ENCODE measurements around the gene MPO. TPM values are rescaled to one million over a fixed set of nuclear protein-coding genes. Genes with fewer than 3 reads are reported as not detected.

The MPO gene
- total RNA-seq, 2 experiments from 2014 or later, result not detected

GRCh38 chr17:58318065-58318481, 37.3 kb upstream of the MPO start:
- no peak overlapping the region for H3K4me3 Mint-ChIP-seq

GRCh38 chr17:58317421-58318064, 36.8 kb upstream of the MPO start:
- no peaks in the 10 kb centered on the region for H3K9me3 Mint-ChIP-seq
- H3K27ac Mint-ChIP-seq, result peak overlapping the region; percentile 86
- H3K4me3 Mint-ChIP-seq, result peak overlapping the region; percentile 3
- peaks cover 17% of the 10 kb centered on the region for H3K4me1 Mint-ChIP-seq
- POLR2A ChIA-PET, result interaction anchor here (0.5 to 3.2 kb wide), 10 partner anchors 9 to 133 kb away, joined by 3 to 25 read pairs (median 6); partner anchors contain the start of genes RNF43, SUPT4H1 and TSPOAP1
- H3K27me3 Mint-ChIP-seq, result no peaks in the 10 kb centered on the region
- CTCF ChIA-PET, result interaction anchor here (0.6 to 5.5 kb wide), 47 partner anchors 9 to 766 kb away, joined by 3 to 40 read pairs (median 4); partner anchors contain the start of genes HSF5, MTMR4, RNF43 and SUPT4H1
- peak; percentile 77 for DNase-seq
- H3K36me3 Mint-ChIP-seq (ENCODE audit: low read depth), result peaks cover 18% of the 10 kb centered on the region

More at GRCh38 chr17:58318065-58318481, 37.3 kb upstream of the MPO start:
- Mint-ChIP-seq H3K36me3 (ENCODE audit: low read depth) (peaks cover 18% of the 10 kb centered on the region), H3K27me3 (no peaks in the 10 kb centered on the region), H3K4me1 (peaks cover 17% of the 10 kb centered on the region), H3K27ac (peak overlapping the region; percentile 86), H3K9me3 (no peaks in the 10 kb centered on the region)
- ChIA-PET POLR2A (interaction anchor here (0.9 to 3.2 kb wide), 9 partner anchors 9 to 121 kb away, joined by 3 to 25 read pairs (median 6); partner anchors contain the start of genes RNF43, SUPT4H1 and TSPOAP1), CTCF (interaction anchor here (0.6 to 5.5 kb wide), 40 partner anchors 9 to 765 kb away, joined by 3 to 40 read pairs (median 4); partner anchors contain the start of genes HSF5, MTMR4, RNF43 and SUPT4H1)
- DNase-seq, result peak; percentile 5

GRCh38 chr17:58316260-58316960, 35.7 kb upstream of the MPO start:
- Mint-ChIP-seq H3K36me3 (ENCODE audit: low read depth) (peaks cover 9% of the 10 kb centered on the region), H3K9me3 (no peaks in the 10 kb centered on the region), H3K4me3 (no peak overlapping the region), H3K27ac (no peak overlapping the region), H3K27me3 (no peaks in the 10 kb centered on the region), H3K4me1 (peaks cover 14% of the 10 kb centered on the region)
- POLR2A ChIA-PET, result interaction anchor here (1.4 to 3.2 kb wide), 6 partner anchors 10 to 101 kb away, joined by 5 to 25 read pairs (median 11); partner anchors contain the start of genes RNF43, SUPT4H1 and TSPOAP1
- no peak for DNase-seq
- CTCF ChIA-PET, result interaction anchor here (0.6 to 5.5 kb wide), 25 partner anchors 8 to 203 kb away, joined by 3 to 40 read pairs (median 5); partner anchors contain the start of genes RNF43, SUPT4H1 and TSPOAP1

GRCh38 chr17:58315750-58316149, 35.0 kb upstream of the MPO start:
- no peak for DNase-seq
- Mint-ChIP-seq H3K27ac (no peak overlapping the region), H3K36me3 (ENCODE audit: low read depth) (peaks cover 9% of the 10 kb centered on the region), H3K9me3 (no peaks in the 10 kb centered on the region), H3K27me3 (no peaks in the 10 kb centered on the region), H3K4me3 (no peak overlapping the region), H3K4me1 (peaks cover 14% of the 10 kb centered on the region)
- POLR2A ChIA-PET, result interaction anchor here (3.2 kb wide), 1 partner anchor 11 kb away, joined by 25 read pairs; the partner anchor contains the start of gene TSPOAP1
- CTCF ChIA-PET, result interaction anchor here (1.4 to 5.5 kb wide), 6 partner anchors 11 to 202 kb away, joined by 3 to 40 read pairs (median 30); partner anchors contain the start of genes RNF43 and TSPOAP1

- Mint-ChIP-seq H3K4me1 (peaks cover 14% of the 10 kb centered on the region), H3K4me3 (no peak overlapping the region), H3K27ac (no peak overlapping the region), H3K9me3 (no peaks in the 10 kb centered on the region), H3K36me3 (ENCODE audit: low read depth) (peaks cover 9% of the 10 kb centered on the region), H3K27me3 (no peaks in the 10 kb centered on the region)
- ChIA-PET POLR2A (interaction anchor here (3.2 kb wide), 1 partner anchor 12 kb away, joined by 25 read pairs; the partner anchor contains the start of gene TSPOAP1), CTCF (interaction anchor here (0.7 to 5.5 kb wide), 5 partner anchors 11 to 203 kb away, joined by 3 to 36 read pairs (median 3); partner anchors contain the start of gene RNF43)
- no peak for DNase-seq
Observed at GRCh38 chr17:58315281-58315711, 34.6 kb upstream of the MPO start.

- ChIA-PET POLR2A (interaction anchor here (0.6 kb wide), 1 partner anchor 36 kb away, joined by 3 read pairs; no protein-coding TSS in a partner anchor), CTCF (interaction anchor here (0.6 to 5.5 kb wide), 6 partner anchors 10 to 203 kb away, joined by 3 to 36 read pairs (median 3); partner anchors contain the start of gene RNF43)
- Mint-ChIP-seq H3K36me3 (ENCODE audit: low read depth) (peaks cover 9% of the 10 kb centered on the region), H3K4me1 (peaks cover 14% of the 10 kb centered on the region), H3K27ac (no peak overlapping the region), H3K9me3 (no peaks in the 10 kb centered on the region), H3K27me3 (no peaks in the 10 kb centered on the region), H3K4me3 (no peak overlapping the region)
- DNase-seq, result no peak
Observed at GRCh38 chr17:58314706-58315015, 33.9 kb upstream of the MPO start.

GRCh38 chr17:58313815-58314705, 33.3 kb upstream of the MPO start:
- Mint-ChIP-seq H3K27ac (no peak overlapping the region), H3K9me3 (no peaks in the 10 kb centered on the region), H3K27me3 (no peaks in the 10 kb centered on the region), H3K36me3 (ENCODE audit: low read depth) (peaks cover 9% of the 10 kb centered on the region), H3K4me3 (no peak overlapping the region), H3K4me1 (peaks cover 14% of the 10 kb centered on the region)
- ChIA-PET CTCF (interaction anchor here (0.6 to 5.5 kb wide), 7 partner anchors 9 to 204 kb away, joined by 3 to 36 read pairs (median 3); partner anchors contain the start of gene RNF43), POLR2A (interaction anchor here (0.6 kb wide), 1 partner anchor 36 kb away, joined by 3 read pairs; no protein-coding TSS in a partner anchor)
- no peak for DNase-seq

- Mint-ChIP-seq H3K4me3 (no peak overlapping the region), H3K9me3 (no peaks in the 10 kb centered on the region), H3K27me3 (no peaks in the 10 kb centered on the region), H3K36me3 (ENCODE audit: low read depth) (peaks cover 9% of the 10 kb centered on the region), H3K4me1 (peaks cover 9% of the 10 kb centered on the region), H3K27ac (no peak overlapping the region)
- no peak for DNase-seq
- POLR2A ChIA-PET, result interaction anchor here (0.7 to 1.1 kb wide), 2 partner anchors 15 to 132 kb away, joined by 3 read pairs; no protein-coding TSS in a partner anchor
- CTCF ChIA-PET, result interaction anchor here (0.6 to 2.1 kb wide), 5 partner anchors 9 to 44 kb away, joined by 3 to 10 read pairs (median 4); no protein-coding TSS in a partner anchor
Observed at GRCh38 chr17:58312829-58313228, 32.1 kb upstream of the MPO start.

- H3K4me3 Mint-ChIP-seq, result no peak overlapping the region
- H3K27me3 Mint-ChIP-seq, result no peaks in the 10 kb centered on the region
- H3K27ac Mint-ChIP-seq, result no peak overlapping the region
- CTCF ChIA-PET, result interaction anchor here (0.8 to 2.1 kb wide), 3 partner anchors 8 to 35 kb away, joined by 4 to 10 read pairs (median 8); no protein-coding TSS in a partner anchor
- no peaks in the 10 kb centered on the region for H3K9me3 Mint-ChIP-seq
- H3K36me3 Mint-ChIP-seq (ENCODE audit: low read depth), result peaks cover 7% of the 10 kb centered on the region
- DNase-seq, result no peak
- peaks cover 2% of the 10 kb centered on the region for H3K4me1 Mint-ChIP-seq
- POLR2A ChIA-PET, result interaction anchor here (0.6 to 1.1 kb wide), 3 partner anchors 15 to 1026 kb away, joined by 3 read pairs; no protein-coding TSS in a partner anchor
Observed at GRCh38 chr17:58312021-58312630, 31.4 kb upstream of the MPO start.

- H3K9me3 Mint-ChIP-seq, result no peaks in the 10 kb centered on the region
- POLR2A ChIA-PET, result no interaction called here
- no peak overlapping the region for H3K27ac Mint-ChIP-seq
- no peak overlapping the region for H3K4me3 Mint-ChIP-seq
- H3K36me3 Mint-ChIP-seq (ENCODE audit: low read depth), result peaks cover 7% of the 10 kb centered on the region
- no peaks in the 10 kb centered on the region for H3K27me3 Mint-ChIP-seq
- no peaks in the 10 kb centered on the region for H3K4me1 Mint-ChIP-seq
- DNase-seq, result no peak
- CTCF ChIA-PET, result interaction anchor here (2.0 to 2.1 kb wide), 2 partner anchors 8 to 10 kb away, joined by 8 to 10 read pairs; no protein-coding TSS in a partner anchor
Observed at GRCh38 chr17:58311429-58311894, 30.7 kb upstream of the MPO start.
